K562 (cell line): ENCODE measurements around the gene TCF23. TPM values are rescaled to one million over a fixed set of nuclear protein-coding genes. Genes with fewer than 3 reads are reported as not detected.

ENCODE experiments used
- BACH1 ChIP-seq: fragments of 200-800 bp; sonication (Bioruptor generic); IDR thresholded peaks from 2 replicates; pipeline ENCODE4 v1.6.1; 2016; ENCODE audit warnings: missing genetic modification characterization, missing compliant biosample characterization
- CGGBP1 ChIP-seq: fragments of 250-450 bp; sonication (Bioruptor Pico); IDR thresholded peaks from 2 replicates; pipeline ENCODE4 v1.9.0; 2021; ENCODE audit warnings: mild to moderate bottlenecking
- FOXP1 ChIP-seq: sonication (generic); formaldehyde crosslinking; IDR thresholded peaks from 2 replicates; pipeline ENCODE4 v1.8.0; 2022; ENCODE audit warnings: mild to moderate bottlenecking, missing genetic modification reagents
- GMEB1 ChIP-seq: fragments of 250-450 bp; sonication (Bioruptor Pico); IDR thresholded peaks from 2 replicates; pipeline ENCODE4 v1.4.0; 2020; ENCODE audit warnings: mild to moderate bottlenecking
- MAFG ChIP-seq: fragments of 450-650 bp; conservative IDR thresholded peaks from 2 replicates; pipeline ENCODE4 v1.6.1; 2016; ENCODE audit warnings: missing genetic modification characterization, missing compliant biosample characterization
- MAFK ChIP-seq: IDR thresholded peaks from 2 replicates; pipeline ENCODE4 v1.6.1; 2011; ENCODE audit warnings: low read length, improper control_type of control experiment
- PATZ1 ChIP-seq: fragments of 250-450 bp; sonication (Bioruptor Pico); IDR thresholded peaks from 2 replicates; pipeline ENCODE4 v1.5.0; 2020; ENCODE audit warnings: mild to moderate bottlenecking, borderline replicate concordance
- PTTG1 ChIP-seq: fragments of 450-650 bp; IDR thresholded peaks from 2 replicates; pipeline ENCODE4 v1.6.1; 2016; ENCODE audit warnings: low read depth, mild to moderate bottlenecking, missing genetic modification characterization, missing compliant biosample characterization
- RBFOX2 ChIP-seq: fragments of 200-400 bp; formaldehyde crosslinking; IDR thresholded peaks from 2 replicates; pipeline ENCODE4 v1.6.1; 2017; ENCODE audit warnings: low read depth, mild to moderate bottlenecking, low read length, moderate library complexity
- RBM17 ChIP-seq: fragments of 200-400 bp; formaldehyde crosslinking; IDR thresholded peaks from 2 replicates; pipeline ENCODE4 v1.6.1; 2017; ENCODE audit warnings: low read depth, mild to moderate bottlenecking, low read length, borderline replicate concordance
- RREB1 ChIP-seq: fragments of 250-450 bp; sonication (Bioruptor Pico); IDR thresholded peaks from 2 replicates; pipeline ENCODE4 v1.4.0; 2020
- RUNX1 ChIP-seq: sonication (generic); IDR thresholded peaks from 2 replicates; pipeline ENCODE4 v1.6.1; 2016; ENCODE audit warnings: antibody characterized with exemption, low read depth
- SMC3 ChIP-seq: conservative IDR thresholded peaks from 2 replicates; pipeline ENCODE4 v1.6.1; 2011; ENCODE audit warnings: low read depth, low read length, improper control_type of control experiment; ENCODE audit not compliant: insufficient read depth
- THRA ChIP-seq: fragments of 450-650 bp; IDR thresholded peaks from 2 replicates; pipeline ENCODE4 v1.6.1; 2017; ENCODE audit warnings: mild to moderate bottlenecking, moderate library complexity
- WHSC1 ChIP-seq: IDR thresholded peaks from one replicate; pipeline ENCODE4 v1.6.1; 2012; ENCODE audit warnings: low read length, control low read depth, inconsistent platforms
- ZEB2 ChIP-seq: fragments of 450-650 bp; IDR thresholded peaks from 2 replicates; pipeline ENCODE4 v1.6.1; 2016
- polyA plus RNA-seq, 8 experiments: library from polyadenylated mRNA; depleted of rRNA in 4 of 8; stranded (reverse) in 5 of 8; unstranded in 3 of 8; fragments of >200 nt; fragmentation: Nextera tagmentation in 2 of 8; fragmentation: Illumina TruSeq in 1 of 8; extraction: Ambion mirVana in 2 of 8; extraction: Trizol in 1 of 8; gene quantifications; 2 replicates each; pipeline versions ENCODE4 v1.2.1 to v1.2.3, GENCODE V29; 2011 to 2014; ENCODE audit warnings: inconsistent platforms in 1 of 8, missing spikeins in 1 of 8
- total RNA-seq, 7 experiments: library from RNA; depleted of rRNA in 6 of 7; stranded (reverse); fragments of >200 nt in 6 of 7; fragmentation: Illumina TruSeq in 2 of 7; extraction: Trizol in 2 of 7; gene quantifications; 2 replicates each; pipeline versions ENCODE4 v1.2.1 to v1.2.3, GENCODE V29; 2011 to 2021; ENCODE audit warnings: low replicate concordance in 1 of 7

Gene TCF23
- total and polyA plus RNA-seq, 9 of the 15 experiments (the other 6 are each of a cell fraction or from before 2014, with no cell fraction given) = 0.07 TPM; not detected in 8

- TF ChIP-seq CGGBP1 (CRISPR knock-in tag) (no peak), THRA (no peak), PATZ1 (no peak), WHSC1 (no peak), RBFOX2 (no peak), RUNX1 (no peak), FOXP1 (CRISPR knock-in tag) (no peak), GMEB1 (CRISPR knock-in tag) (no peak), RBM17 (no peak), RREB1 (CRISPR knock-in tag) (no peak), PTTG1 (tag) (no peak), MAFK (no peak), BACH1 (tag) (peak; percentile 78), MAFG (tag) (peak; percentile 74), ZEB2 (no peak), SMC3 (no peak)
These were observed 13.6 kb downstream of the TCF23 start (continued) for GRCh38 chr2:27162151-27163121.
